ENCODE measurements around the gene NACC1. TPM values are rescaled to one million over a fixed set of nuclear protein-coding genes. Genes with fewer than 3 reads are reported as not detected.
A peak's percentile ranks its signal among the peaks of the same experiment; 100 is the strongest.

NACC1 gene
- total RNA-seq, 3 donors from 2014 or later = 8.5 to 20.5 (median 19.7) TPM

GRCh38 chr19:13094106-13094504 lies 24.0 kb upstream of the NACC1 start:
- no peaks in the 10 kb centered on the region for H3K27me3 ChIP-seq
- TF ChIP-seq POLR2AphosphoS5 (IDR thresholded peaks at IDR 0.05) (no peak), CTCF (IDR thresholded peaks at IDR 0.05) (no peak), POLR2A (IDR thresholded peaks at IDR 0.05) (no peak)
- DNase-seq (ENCODE audit: low spot score in 2 of 2) = no peak
- peak overlapping the region; percentile 88 to 90 for H3K27ac ChIP-seq
- no peak overlapping the region for H3K4me3 ChIP-seq
- intact Hi-C loops (cut with DNase I; ENCODE audit: low total_unique reads) = no loop called here
- no peaks in the 10 kb centered on the region for H3K36me3 ChIP-seq
- H3K9me3 ChIP-seq = no peaks in the 10 kb centered on the region
- peaks cover 9 to 10% of the 10 kb centered on the region in 2 donors for H3K4me1 ChIP-seq

- intact Hi-C loops (cut with DNase I; ENCODE audit: low total_unique reads) = no loop called here
These were observed 23.2 kb upstream of the NACC1 start for GRCh38 chr19:13094771-13095392.

GRCh38 chr19:13095393-13095784 lies 22.7 kb upstream of the NACC1 start:
- Histone ChIP-seq H3K27ac (peak overlapping the region in 1 of 2 donors; percentile 32), H3K27me3 (no peaks in the 10 kb centered on the region), H3K9me3 (no peaks in the 10 kb centered on the region), H3K4me1 (peaks cover 6 to 9% of the 10 kb centered on the region in 2 donors), H3K4me3 (peak overlapping the region in 1 of 3 donors; percentile 28), H3K36me3 (no peaks in the 10 kb centered on the region)
- TF ChIP-seq CTCF (IDR thresholded peaks at IDR 0.05) (no peak), POLR2A (IDR thresholded peaks at IDR 0.05) (no peak), POLR2AphosphoS5 (IDR thresholded peaks at IDR 0.05) (no peak)
- intact Hi-C loops (cut with DNase I; ENCODE audit: low total_unique reads) = no loop called here
- DNase-seq (ENCODE audit: low spot score in 2 of 2) = no peak

More at GRCh38 chr19:13094771-13095392, 23.2 kb upstream of the NACC1 start:
- no peak for DNase-seq (ENCODE audit: low spot score in 2 of 2)
- Histone ChIP-seq H3K4me3 (peak overlapping the region in 1 of 3 donors; percentile 28), H3K9me3 (no peaks in the 10 kb centered on the region), H3K27ac (peak overlapping the region in 1 of 2 donors; percentile 32), H3K4me1 (peaks cover 6 to 9% of the 10 kb centered on the region in 2 donors), H3K36me3 (no peaks in the 10 kb centered on the region), H3K27me3 (no peaks in the 10 kb centered on the region)
- TF ChIP-seq CTCF (IDR thresholded peaks at IDR 0.05) (no peak), POLR2AphosphoS5 (IDR thresholded peaks at IDR 0.05) (no peak)

- TF ChIP-seq POLR2AphosphoS5 (IDR thresholded peaks at IDR 0.05) = no peak
- Histone ChIP-seq H3K9me3 (no peaks in the 10 kb centered on the region), H3K27ac (peak overlapping the region; percentile 6 to 7), H3K4me3 (peak overlapping the region in 1 of 3 donors; percentile 28), H3K27me3 (no peaks in the 10 kb centered on the region), H3K36me3 (no peaks in the 10 kb centered on the region), H3K4me1 (peaks cover 6 to 9% of the 10 kb centered on the region in 2 donors)
- no peak for DNase-seq (ENCODE audit: low spot score in 2 of 2)
- intact Hi-C loops (cut with DNase I; ENCODE audit: low total_unique reads) = no loop called here
These were observed 21.8 kb upstream of the NACC1 start for GRCh38 chr19:13095934-13096927.

DNA sequence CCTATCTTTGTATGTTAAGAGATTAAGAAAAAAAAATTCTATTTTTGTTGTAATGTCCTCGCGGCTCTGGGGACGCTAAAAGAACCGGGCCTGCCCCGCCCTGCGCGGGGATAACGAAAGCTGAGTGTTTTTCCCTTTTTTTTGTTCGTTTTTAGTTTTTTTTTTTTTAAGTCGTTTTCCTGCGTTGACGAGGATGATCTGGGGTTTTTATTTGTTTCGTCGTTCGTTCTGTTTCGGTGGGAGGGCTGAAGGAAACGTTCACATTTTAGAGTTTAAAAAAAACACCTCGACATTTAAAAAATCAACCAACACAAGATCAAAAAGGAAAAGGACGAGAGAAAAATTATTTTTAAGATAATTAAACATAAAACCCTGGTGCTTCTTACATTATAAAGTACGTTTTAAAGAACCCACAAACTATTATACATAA lies 21.0 kb upstream of the NACC1 start:
- H3K9me3 ChIP-seq = no peaks in the 10 kb centered on the region
- no peaks in the 10 kb centered on the region for H3K27me3 ChIP-seq
- intact Hi-C loops (cut with DNase I; ENCODE audit: low total_unique reads) = no loop called here
- no peaks in the 10 kb centered on the region for H3K36me3 ChIP-seq
- H3K4me3 ChIP-seq = peak overlapping the region in 1 of 3 donors; percentile 40
- DNase-seq (ENCODE audit: low spot score in 2 of 2) = no peak
- no peak overlapping the region for H3K27ac ChIP-seq
- TF ChIP-seq CTCF (IDR thresholded peaks at IDR 0.05) = no peak
- no peak for TF ChIP-seq POLR2AphosphoS5 (IDR thresholded peaks at IDR 0.05)
- no peak for TF ChIP-seq POLR2A (IDR thresholded peaks at IDR 0.05)
- H3K4me1 ChIP-seq = peaks cover 2 to 6% of the 10 kb centered on the region in 2 donors

All from breast epithelium (tissue), 4 donors.